ENCODE data around the gene SPOCK1.

The SPOCK1 gene

GRCh38 chr5:137269946-137270345, 229.2 kb downstream of the SPOCK1 start:
- TF ChIP-seq CTCF (IDR thresholded peaks at IDR 0.05) = no peak
- Histone ChIP-seq H3K4me3 (ENCODE audit: low read depth in 1 of 2, low read length in 1 of 2) (no peak overlapping the region), H3K36me3 (no peaks in the 10 kb centered on the region), H3K9me3 (no peaks in the 10 kb centered on the region), H3K27ac (no peak overlapping the region), H3K4me1 (ENCODE audit: control insufficient read depth in 1 of 2, insufficient read depth in 1 of 2, low read depth in 1 of 2, low read length in 1 of 2) (no peaks in the 10 kb centered on the region), H3K27me3 (peaks cover 23% of the 10 kb centered on the region)

GRCh38 chr5:137269274-137269673, 229.9 kb downstream of the SPOCK1 start:
- Histone ChIP-seq H3K36me3 (no peaks in the 10 kb centered on the region), H3K9me3 (no peaks in the 10 kb centered on the region), H3K27ac (no peak overlapping the region), H3K4me3 (ENCODE audit: low read depth in 1 of 2, low read length in 1 of 2) (no peak overlapping the region), H3K27me3 (peaks cover 23% of the 10 kb centered on the region), H3K4me1 (ENCODE audit: control insufficient read depth in 1 of 2, insufficient read depth in 1 of 2, low read depth in 1 of 2, low read length in 1 of 2) (no peaks in the 10 kb centered on the region)
- no peak for TF ChIP-seq CTCF (IDR thresholded peaks at IDR 0.05)

GRCh38 chr5:137268646-137269045, 230.5 kb downstream of the SPOCK1 start:
- H3K36me3 ChIP-seq = no peaks in the 10 kb centered on the region
- H3K27ac ChIP-seq = no peak overlapping the region
- TF ChIP-seq CTCF (IDR thresholded peaks at IDR 0.05) = no peak
- H3K27me3 ChIP-seq = peaks cover 23% of the 10 kb centered on the region
- no peaks in the 10 kb centered on the region for H3K4me1 ChIP-seq (ENCODE audit: control insufficient read depth in 1 of 2, insufficient read depth in 1 of 2, low read depth in 1 of 2, low read length in 1 of 2)
- H3K4me3 ChIP-seq (ENCODE audit: low read depth in 1 of 2, low read length in 1 of 2) = no peak overlapping the region
- no peaks in the 10 kb centered on the region for H3K9me3 ChIP-seq

GRCh38 chr5:137266186-137266585, 232.9 kb downstream of the SPOCK1 start:
- no peak overlapping the region for H3K27ac ChIP-seq
- no peaks in the 10 kb centered on the region for H3K36me3 ChIP-seq
- H3K4me1 ChIP-seq (ENCODE audit: control insufficient read depth in 1 of 2, insufficient read depth in 1 of 2, low read depth in 1 of 2, low read length in 1 of 2) = no peaks in the 10 kb centered on the region
- TF ChIP-seq CTCF (IDR thresholded peaks at IDR 0.05) = no peak
- no peak overlapping the region for H3K4me3 ChIP-seq (ENCODE audit: low read depth in 1 of 2, low read length in 1 of 2)
- H3K27me3 ChIP-seq = peaks cover 23% of the 10 kb centered on the region
- H3K9me3 ChIP-seq = no peaks in the 10 kb centered on the region

- TF ChIP-seq CTCF (IDR thresholded peaks at IDR 0.05) = no peak
- Histone ChIP-seq H3K27me3 (peaks cover 23% of the 10 kb centered on the region), H3K27ac (no peak overlapping the region), H3K9me3 (no peaks in the 10 kb centered on the region), H3K4me3 (ENCODE audit: low read depth in 1 of 2, low read length in 1 of 2) (no peak overlapping the region), H3K4me1 (ENCODE audit: control insufficient read depth in 1 of 2, insufficient read depth in 1 of 2, low read depth in 1 of 2, low read length in 1 of 2) (no peaks in the 10 kb centered on the region), H3K36me3 (no peaks in the 10 kb centered on the region)
These were observed 233.7 kb downstream of the SPOCK1 start for GRCh38 chr5:137265457-137265856.

- Histone ChIP-seq H3K27me3 (peaks cover 23% of the 10 kb centered on the region), H3K9me3 (no peaks in the 10 kb centered on the region), H3K4me3 (ENCODE audit: low read depth in 1 of 2, low read length in 1 of 2) (no peak overlapping the region), H3K36me3 (no peaks in the 10 kb centered on the region), H3K27ac (no peak overlapping the region), H3K4me1 (ENCODE audit: control insufficient read depth in 1 of 2, insufficient read depth in 1 of 2, low read depth in 1 of 2, low read length in 1 of 2) (no peaks in the 10 kb centered on the region)
- no peak for TF ChIP-seq CTCF (IDR thresholded peaks at IDR 0.05)
These were observed 234.6 kb downstream of the SPOCK1 start for GRCh38 chr5:137264573-137264972.
